Epidermal melanocyte (primary cell): ENCODE data around the gene ENPP7.

Experiments used
- DNase-seq: peaks from one replicate; pipeline ENCODE4 v3.0.0; 2011; ENCODE audit warnings: low spot score; ENCODE audit not compliant: insufficient read length

The ENPP7 gene

DNA sequence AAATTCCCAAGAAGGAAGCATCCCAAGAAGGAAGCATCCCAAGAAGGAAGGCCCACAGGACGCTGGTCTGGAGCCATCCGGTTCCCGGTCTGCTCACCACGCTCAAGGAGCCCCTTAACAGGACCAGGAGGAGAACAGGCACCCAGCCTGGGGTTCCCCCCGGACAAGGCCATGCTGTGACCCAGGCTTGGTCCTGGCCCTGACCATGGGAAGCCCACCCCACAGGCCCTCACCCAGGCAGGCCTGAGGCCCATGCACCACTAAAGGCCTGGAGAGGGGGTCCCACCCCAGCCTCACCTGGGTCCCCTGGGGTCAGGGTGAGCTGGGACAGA, 340 bp upstream of the ENPP7 start:
- DNase-seq = no peak

DNA sequence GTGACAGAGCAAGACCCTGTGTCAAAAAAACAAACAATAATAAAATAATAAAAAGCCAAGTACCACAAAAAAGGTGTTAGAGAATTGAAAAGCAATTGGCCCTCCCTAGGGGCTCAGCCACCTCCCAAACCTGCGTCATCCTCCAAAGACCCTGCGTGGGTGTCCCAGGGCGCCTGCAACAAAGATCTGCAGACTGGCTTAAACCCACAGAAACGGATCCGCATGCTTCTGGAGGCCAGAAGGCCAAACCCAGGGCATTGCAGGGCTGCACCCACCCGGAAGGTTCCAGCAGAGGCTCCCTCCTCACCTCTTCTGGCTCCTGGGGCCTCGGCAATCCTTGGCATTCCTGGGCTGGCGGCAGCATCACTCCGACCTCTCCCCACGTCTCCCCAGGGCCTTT, 1.5 kb downstream of the ENPP7 start:
- DNase-seq = no peak

DNA sequence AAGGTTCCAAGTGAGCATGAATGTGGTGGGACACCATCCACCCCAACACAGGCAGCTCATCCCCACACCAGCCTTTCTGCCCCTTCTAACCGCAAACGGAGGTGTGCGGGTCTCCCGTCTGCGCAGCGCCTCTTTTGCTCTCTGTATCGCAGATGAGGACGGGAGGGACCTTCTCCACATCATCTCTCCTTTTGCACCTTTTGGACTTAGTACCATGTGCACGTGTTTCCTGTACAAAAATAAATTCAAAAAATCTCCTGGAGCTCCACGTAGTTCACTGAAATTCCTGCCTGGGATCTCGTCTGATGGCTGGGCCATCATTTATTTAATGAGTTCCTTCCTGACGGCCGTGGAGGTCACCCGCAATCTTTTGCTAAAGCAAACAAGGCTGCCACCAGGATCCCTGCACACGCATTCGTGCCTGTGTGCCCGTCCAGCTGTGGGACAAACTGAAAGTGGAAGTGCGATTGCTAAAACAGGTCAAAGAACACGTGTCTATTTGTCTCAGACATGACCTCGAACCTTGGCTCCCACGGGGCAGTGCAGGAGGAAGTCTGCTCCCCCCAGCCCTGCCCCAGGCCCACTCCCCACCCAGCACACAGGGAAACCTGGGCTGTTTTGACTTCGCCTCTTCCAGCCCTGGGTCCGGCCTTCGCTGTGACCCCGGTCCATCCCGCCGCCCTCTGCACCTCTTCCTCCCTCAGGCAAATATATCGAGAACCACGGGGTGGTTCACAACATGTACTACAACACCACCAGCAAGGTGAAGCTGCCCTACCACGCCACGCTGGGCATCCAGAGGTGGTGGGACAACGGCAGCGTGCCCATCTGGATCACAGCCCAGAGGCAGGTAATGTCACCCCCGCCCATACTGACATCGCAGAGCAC, 2.3 kb downstream of the ENPP7 start:
- DNase-seq = no peak

DNA sequence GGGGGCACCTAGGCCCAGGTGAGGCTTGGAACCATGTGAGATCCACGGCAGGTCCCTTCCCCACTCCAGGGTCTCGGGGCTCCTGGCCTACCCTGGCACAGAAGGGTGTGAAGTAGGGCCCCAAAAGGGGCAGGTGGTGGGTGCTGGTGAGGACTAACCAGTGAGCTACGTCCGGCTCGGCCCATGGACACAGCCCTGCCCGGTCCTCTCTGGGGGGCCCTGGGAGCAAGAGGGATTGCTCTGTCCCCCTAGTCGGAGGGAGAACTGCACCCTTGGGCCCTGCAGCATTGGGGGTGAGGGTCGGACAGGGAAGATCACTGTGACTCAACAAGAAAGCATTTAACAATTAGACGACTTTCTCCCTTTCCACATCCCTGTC, 2.9 kb downstream of the ENPP7 start:
- DNase-seq = no peak

DNA sequence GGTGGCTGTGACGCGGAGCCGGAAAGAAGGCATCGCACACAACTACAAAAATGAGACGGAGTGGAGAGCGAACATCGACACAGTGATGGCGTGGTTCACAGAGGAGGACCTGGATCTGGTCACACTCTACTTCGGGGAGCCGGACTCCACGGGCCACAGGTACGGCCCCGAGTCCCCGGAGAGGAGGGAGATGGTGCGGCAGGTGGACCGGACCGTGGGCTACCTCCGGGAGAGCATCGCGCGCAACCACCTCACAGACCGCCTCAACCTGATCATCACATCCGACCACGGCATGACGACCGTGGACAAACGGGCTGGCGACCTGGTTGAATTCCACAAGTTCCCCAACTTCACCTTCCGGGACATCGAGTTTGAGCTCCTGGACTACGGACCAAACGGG, 4.4 kb downstream of the ENPP7 start:
- DNase-seq = no peak

DNA sequence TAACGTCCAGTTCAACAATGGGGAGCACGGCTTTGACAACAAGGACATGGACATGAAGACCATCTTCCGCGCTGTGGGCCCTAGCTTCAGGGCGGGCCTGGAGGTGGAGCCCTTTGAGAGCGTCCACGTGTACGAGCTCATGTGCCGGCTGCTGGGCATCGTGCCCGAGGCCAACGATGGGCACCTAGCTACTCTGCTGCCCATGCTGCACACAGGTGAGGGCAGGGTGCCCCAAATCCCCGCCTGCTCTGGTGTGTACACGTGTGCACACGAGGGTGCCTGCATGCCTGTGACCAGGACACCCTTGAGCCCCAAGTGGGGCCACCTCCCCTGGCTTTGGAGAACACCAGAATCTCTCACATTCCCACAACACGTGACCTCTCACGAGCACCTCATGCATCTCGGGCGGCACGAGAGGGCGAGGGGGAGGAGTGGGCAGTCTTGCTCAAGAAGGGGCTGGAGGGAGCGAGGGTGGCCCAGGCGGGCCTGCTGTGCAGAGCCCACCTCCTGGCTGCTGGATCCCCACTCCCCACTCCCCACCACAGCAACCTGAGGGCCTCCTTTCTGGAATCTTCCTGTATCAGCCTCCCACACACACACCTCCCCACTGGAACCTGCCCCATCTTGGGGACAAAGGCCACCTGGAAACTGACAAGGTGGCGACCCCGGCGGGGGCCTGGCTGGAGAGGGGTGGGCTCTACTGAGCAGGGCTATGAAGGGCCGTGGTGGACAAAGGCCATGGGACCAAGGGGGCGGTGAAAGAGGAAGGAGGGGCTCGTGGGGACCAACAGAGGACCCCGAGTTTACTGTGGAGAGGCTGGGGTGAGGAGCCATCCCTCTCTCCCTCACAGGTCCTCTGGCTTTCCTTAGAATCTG, 6.5 kb downstream of the ENPP7 start:
- DNase-seq = no peak

DNA sequence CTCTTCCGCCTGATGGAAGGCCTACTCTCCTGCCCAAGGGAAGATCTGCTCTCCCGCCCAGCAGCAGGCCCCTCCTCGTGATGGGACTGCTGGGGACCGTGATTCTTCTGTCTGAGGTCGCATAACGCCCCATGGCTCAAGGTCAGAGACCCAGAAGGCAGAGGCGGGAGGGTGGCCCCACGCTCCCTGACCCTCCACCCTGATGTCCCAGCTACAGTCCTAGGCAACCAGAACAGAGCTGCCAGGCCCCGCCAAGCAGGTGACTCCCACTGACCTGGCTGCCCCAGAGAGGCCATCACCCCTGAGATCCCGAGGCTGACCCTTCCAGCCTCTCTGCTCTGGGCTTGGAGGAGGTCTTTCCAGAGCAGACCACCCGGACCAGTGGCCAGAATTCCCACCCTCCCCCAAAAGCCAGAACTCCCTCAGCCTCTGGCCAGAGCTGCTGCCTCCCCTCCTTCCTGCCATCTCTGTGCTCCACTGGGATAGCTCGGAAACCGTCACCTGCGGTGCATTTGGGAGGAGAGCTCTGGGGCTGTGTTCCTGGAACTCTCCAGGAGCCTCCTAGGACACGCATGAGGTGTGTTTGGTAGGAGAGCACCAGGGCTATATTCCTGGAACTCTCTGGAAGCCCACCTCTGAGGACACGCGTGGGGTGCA, 7.3 kb downstream of the ENPP7 start:
- DNase-seq = no peak

DNA sequence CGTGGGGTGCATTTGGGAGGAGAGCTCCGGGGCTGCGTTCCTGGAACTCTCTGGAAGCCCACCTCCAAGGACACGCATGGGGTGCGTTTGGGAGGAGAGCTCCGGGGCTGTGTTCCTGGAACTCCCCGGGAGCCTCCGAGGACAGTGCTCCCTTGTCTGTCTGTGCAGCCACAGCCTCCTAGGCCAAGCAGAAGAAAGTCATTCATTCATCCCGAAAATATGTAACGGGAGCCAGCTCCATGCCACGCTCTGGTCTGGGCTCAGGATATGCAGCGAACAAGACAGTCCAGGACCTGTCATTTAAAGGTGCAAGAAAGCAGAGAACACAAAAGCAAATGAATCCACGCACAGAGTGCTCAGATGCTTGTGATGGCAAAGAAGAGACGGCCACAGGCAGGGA, 7.9 kb downstream of the ENPP7 start:
- DNase-seq = no peak

DNA sequence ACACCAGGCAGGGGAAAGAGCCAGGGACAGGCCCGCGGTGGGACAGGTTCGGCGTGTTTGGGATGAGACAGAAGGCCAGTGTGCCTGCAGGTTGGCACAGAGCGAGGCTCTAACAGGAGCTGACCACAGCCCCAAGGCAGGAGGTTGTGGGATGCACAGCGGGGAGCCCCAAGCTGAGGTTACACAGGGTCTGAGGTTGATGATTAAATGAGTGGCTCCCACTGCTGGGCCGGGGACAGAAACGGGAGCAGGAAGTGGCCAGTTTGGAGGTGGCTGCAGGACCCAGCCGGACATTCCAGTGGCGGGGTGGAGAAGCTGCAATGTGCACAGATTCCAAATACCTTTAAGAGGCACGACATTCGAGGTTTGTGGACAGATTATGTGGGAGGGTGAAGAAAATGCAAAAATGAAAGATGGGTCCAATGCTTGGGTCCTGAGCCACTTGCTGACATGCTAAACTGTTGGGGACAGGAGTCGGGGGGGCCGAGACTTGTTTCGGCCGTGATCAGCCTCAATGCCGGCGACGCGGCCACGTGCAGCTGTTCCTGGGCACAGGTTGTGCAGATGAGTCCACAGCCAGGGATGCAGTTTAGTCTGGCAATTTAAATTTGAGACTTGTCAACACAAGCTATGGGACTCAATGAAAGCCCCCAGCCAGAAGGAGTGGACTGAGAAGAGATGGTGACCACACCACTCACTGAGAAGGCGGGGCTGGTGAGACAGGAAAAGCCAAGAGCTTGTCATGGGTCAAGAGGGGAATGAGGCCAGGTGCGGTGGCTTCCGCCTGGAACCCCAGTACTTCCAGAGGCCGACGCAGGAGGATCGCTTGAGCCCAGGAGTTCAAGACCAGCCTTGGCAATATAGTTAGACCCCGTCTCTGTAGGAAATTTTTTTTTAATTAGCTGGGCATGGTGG, 8.7 kb downstream of the ENPP7 start:
- DNase-seq = no peak

DNA sequence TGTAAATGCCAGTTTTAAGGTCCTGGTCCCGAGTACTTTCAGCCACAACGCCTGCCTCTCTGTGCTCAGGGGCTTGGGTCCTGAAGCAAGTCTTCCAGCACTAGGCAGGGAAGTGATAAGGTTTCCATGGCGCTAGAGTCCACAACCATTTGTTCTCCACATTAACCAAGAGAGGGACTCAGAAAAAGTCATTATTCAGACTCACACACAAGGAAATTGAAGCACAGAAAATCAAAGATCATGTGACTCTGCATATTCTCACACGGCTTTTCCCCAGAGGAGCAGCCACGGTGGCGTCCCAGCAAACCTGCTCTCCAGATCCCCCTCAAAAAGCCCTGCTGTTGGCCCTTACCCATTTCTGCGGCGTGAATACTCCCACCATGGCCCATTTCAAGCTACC, 9.7 kb downstream of the ENPP7 start:
- no peak for DNase-seq

DNA sequence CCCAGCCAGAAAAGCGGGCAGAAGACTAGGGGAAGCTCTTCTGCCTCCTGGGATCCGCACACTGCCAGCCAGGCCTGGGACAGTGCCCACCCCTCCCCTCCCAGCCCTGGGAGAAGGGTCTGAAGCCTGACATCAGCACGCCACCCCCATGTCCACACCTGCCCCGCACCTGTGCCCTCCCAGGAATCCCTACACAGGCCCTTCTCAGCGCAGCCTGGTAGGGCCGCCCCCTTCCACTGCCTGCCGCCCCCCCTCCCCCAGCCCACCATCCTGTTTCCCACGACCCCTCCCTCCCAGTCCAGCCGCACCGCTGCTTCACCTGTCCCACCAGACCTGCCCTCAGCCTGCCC, 10.6 kb downstream of the ENPP7 start:
- no peak for DNase-seq

DNA sequence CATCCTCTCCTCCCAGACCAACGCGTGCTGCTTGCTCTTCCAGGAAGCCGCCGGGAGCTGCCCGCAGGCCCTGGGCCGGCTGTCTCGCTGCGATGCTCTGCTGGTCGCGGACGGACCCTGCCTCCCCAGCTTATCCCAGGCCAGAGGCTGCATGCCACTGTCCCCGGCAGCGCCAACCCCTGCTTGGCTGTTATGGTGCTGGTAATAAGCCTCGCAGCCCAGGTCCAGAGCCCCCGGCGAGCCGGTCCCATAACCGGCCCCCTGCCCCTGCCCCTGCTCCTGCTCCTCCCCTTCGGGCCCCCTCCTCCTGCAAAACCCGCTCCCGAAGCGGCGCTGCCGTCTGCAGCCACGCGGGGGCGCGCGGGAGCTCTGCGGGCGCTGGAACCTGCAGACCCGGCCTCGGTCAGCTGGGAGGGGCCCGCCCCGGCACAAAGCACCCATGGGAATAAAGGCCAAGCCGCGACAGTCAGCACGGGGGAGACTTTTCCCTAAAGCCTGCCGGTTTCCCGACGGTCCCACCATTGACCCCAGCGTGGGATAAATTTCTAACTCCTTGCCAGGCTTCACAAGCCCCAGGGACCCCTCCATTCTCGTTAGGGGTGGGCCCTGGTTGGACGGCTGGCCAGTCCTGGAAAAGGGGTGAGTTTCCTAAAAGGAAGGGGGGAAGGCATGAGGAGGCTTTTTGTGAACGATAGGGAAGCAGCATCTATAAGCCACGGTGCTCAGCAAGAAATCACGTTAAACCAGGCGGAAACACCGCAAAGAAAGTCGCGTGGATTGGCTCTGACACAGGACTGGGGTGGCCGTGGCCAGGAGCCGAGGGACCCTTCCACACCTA, 11.2 kb downstream of the ENPP7 start:
- peak; percentile 81 for DNase-seq

DNA sequence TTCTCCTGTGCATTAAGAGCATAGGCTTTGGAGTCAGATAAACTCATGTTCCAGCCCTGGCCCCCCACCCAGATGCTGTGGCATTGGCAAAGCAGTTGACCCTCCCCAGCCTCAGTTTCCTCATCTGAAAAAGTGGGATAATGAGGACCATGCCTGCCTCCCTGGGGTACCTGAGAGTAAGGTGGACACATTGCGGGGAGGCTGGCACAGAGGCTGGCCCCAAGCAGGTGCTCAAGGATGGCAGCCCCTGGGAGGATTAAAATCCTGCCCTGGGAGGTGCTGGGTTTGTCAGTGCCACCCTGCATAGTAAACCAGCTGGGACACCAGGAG, 11.8 kb downstream of the ENPP7 start:
- DNase-seq = no peak

DNA sequence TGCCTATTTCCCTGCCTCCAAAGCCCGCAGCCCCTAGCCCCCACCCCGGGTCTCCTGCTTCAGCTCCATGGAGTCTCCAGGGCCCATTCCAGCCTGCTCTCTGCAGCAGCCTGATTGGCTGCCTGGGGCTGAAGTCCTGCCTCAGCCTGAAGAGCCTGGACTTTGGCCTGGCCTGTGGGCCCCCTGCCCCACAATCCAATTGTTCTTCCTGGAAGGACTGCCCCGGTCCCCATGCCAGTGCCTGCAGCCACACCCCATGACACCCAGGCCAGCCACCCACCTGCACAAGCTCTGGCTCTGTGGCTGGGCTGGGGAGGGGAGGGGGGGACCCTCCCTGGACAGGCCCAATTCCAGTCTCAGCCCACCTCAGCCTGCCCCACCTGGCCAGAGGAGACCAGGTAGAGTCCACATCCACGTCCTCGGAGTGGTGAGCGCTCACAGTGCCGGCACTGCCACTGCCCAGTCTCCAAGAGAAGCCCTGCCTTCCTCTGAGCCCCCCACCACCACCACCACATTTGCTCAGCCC, 12.3 kb downstream of the ENPP7 start:
- DNase-seq = no peak

DNA sequence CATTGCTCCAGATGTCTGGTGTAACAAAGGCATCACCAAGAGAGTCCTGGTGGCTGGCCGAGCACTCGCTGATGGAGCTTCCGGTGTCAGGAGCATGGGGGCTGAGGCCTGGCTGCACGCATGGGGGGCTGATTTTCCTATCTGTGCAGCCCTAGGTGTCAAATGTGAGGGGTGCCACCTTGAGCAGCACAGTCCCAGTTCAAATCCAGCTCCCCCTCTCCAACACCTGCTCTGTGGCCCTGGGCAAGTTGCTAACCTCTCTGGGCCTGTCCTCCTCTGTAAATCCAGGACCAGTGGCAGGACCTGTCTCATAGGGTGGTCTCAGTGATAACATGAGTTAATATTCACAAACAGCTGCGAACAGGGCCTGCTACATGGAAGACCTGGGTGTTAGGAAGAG, 12.9 kb downstream of the ENPP7 start:
- no peak for DNase-seq

DNA sequence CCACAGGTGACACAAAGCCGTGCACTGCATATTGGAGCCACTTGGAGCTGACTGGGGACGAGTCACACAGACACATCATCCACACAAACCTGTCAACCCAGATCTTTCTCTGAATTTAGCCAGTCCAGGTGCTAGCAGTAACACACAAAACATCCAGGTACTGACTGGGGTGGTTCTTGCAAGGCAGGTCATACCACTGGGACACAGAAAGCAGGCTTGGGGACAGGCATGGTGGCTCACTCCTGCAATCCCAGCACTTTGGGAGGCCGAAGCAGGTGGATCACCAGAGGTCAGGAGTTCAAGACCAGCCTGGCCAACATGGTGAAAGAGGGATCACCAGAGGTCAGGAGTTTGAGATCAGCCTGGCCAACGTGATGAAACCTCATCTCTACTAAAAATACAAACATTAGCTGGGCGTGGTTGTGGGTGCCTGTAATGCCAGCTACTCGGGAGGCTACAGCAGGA, 14.9 kb downstream of the ENPP7 start:
- no peak for DNase-seq

DNA sequence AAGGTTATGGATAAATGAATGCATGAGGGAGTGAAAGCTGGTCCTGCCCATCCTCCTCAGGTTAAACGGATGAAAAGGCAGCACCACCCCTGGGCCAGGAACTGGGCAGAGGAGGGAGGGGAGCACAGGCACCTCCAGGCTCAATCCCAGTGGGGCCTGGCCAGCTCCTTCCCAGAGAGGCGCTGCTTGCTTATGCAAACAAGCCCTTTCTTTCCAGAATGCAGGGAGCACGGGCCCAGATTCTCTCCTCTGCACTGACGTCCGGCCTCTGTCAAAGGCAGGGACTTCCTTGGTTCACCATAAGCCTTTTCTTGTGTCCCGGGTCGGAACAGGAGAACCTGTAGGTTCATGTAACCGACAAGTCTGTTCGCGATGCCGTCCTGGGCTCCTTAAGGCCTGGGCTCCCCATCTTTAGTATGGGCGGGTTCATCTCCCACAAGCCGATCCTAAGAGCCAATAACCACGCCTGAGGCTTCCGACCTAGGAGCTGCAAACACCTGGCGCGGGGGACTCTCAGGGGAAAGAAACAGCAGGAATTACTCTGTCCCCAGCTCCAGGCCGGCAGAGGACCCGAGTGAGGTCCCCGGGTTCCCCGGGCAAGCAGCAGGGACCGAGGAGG, 16.3 kb downstream of the ENPP7 start:
- no peak for DNase-seq

DNA sequence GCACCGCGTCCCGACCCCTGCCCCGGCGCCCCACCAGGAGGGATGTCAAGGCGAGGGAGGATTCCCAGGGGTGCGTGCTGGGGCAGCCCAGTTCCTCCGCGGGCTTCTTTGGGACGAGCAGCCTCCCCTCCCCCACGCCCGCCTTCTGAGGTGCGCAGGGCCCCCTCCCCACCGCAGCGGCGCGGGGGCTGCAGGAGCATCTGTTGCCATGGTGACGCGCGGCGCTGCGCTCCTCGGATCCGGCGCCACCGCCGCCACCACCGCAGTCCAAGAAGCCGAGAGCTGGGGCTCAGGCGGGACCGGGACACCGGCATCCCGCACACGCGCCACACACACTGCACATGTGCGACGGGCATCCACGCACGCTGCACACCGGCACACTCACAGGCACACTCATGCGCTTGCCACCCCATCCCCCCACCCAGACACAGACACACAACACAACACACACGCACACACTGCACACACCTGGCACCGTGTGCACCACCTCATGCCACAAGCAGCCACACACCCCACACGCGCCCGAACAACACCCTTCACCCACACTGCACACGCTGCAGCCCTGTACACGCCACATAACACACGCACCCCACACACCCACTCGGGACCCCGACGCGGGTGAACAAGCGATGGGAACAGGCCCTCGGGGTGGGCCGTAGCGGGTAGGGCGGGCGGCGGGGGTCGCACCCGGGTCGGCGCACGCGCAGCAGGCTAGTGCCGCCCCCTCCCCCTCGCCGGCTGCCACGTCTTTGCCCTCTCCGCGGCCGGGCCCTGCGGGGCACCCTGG, 17.0 kb downstream of the ENPP7 start:
- no peak for DNase-seq
